GM21576 (cell line): ENCODE measurements around the gene KCTD15.

ENCODE experiments used
- ATAC-seq: cut with Tn5 transposase; IDR thresholded peaks from one replicate; pipeline ENCODE4 v1.9.1; 2021; ENCODE audit warnings: mild to moderate bottlenecking, moderate library complexity; ENCODE audit not compliant: unreplicated experiment

KCTD15 gene

DNA sequence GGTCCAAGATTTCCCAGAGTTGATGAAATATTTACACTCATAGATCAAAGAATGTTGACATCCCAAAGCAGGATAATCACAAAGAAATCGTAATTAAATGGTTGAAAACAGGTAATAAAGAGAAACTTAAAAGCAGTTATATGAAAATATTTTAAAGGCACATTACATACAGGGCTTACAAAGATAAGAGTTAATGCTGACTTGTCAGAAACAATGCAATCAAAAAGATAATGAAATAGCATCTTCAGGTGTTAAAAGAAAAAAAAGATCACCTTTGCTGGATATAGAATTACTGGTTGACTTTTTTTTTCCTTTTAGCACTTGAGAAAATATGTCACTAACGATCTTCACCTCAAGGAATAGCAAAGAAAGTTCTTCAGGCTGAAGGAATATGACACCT, 48.8 kb downstream of the KCTD15 start:
- no peak for ATAC-seq

DNA sequence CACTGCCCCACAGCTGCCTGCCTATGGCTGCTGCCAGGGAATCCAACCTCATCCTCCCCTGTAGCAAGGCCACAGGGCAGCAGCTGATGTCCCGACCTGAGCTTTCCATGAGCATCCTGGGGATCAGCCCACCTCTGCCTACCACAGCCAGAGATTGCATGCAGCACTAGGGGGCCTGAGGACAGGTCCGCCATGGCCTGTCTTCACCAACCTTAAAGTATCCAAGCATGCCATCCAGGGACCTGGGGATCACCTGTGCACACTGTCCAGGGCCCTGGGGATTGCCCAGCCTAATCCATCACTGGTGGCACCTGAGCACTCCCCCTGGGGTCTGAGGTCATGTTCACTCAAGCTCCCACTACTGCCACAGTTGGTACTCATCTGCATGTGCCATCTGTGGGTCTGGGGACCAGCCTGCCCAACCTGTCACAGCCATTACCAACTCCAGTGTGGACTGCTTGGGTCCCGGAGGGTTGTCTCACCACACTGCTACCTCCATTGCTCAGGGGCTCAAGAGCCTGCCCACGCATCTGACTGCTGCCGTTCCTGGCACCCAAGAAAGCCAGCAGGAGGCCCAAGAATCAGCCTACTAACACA, 53.0 kb downstream of the KCTD15 start:
- no peak for ATAC-seq

DNA sequence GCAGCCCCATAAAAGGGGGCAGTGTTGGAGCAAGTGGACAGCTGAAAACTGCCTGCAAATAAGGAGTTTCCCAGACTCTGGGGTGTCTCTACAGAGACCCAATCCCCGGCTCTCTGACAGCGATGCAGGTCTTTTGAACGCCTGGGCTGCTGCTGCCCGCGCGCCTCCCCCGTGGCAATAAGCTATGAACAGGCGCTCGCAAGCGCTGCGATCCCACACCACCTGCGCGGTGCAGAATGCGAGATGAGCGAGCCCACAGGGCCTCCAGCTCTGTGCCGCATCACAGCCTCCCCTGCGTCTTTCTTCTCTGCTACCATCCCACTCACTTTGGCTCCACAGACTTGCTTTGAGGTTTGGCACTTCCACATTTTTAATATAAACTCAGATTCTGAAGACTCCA, 62.3 kb downstream of the KCTD15 start:
- no peak for ATAC-seq

DNA sequence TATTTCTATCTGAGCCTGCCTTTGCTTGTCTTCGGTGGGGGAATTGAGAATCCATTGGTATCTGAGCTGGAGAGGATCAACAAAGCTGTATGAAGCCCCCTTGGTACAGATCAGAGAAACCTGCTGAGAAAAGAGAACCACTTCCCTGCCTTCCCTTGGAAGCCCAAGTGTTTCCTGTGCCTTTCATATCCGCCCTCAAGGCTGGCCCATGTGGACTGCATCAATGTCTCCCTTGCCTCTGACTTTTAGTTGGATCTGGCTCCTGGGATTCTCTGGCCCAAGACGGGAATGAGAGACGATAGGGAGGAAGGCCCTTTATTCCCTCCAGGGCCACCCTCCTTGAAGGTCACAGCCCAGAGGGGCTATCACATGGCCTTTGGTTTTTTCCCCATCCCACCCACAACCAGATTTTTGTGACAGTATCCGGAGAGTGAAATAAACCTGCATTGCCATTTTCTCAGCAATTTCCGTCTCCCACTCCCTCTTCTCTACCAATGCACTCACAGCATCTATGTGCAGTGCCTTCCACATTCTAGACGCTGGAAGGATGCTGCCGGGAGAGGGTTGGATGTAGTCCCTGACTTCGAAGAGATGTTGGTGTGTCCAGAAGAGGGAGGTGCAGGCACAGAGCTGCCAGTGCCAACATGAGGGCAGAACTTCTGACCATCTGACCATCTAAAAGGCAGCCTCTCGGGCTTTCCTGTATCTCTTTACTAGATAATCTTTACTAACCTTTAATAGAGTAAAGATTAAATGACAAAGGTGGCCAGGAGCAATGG, 63.8 kb downstream of the KCTD15 start:
- ATAC-seq: no peak

DNA sequence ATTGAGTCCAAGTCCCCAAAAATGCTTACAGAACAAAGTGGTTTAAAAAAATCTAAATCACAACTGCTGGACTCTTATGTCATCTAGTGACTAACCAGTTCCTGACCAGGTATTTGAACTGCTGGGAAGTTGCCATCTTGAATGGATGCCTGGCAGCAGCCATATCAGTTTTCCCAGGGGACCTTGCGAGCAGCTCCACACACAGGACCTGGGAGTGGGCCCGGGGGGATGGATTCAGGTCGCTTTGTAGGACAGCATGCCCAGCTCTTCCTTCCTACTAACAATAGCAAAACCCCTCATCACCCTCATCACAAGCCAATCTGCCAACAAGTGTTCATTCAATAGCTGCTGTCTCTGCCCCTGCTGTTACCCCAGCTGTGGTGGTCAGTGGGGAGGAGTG, 65.3 kb downstream of the KCTD15 start:
- ATAC-seq: no peak

DNA sequence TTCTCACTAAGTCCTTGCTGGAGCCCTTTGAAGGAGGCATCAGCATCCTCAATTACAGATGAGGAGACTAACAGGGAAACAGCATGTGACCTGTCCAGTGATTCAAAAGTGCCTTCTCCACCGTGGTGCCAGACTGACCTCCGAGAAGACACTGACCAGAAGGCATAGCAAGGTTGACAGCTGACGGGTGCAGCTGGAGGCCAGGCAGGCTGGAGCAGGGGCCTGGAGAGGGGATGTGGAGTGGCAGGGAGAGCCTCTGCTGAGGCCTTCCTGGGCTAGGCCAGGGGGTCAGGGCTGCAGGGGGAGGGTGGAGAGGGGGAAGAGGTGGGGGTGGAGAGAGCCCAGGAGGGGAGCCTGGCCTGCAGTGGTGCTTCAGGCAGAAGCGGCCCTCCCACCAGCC, 66.3 kb downstream of the KCTD15 start:
- no peak for ATAC-seq

DNA sequence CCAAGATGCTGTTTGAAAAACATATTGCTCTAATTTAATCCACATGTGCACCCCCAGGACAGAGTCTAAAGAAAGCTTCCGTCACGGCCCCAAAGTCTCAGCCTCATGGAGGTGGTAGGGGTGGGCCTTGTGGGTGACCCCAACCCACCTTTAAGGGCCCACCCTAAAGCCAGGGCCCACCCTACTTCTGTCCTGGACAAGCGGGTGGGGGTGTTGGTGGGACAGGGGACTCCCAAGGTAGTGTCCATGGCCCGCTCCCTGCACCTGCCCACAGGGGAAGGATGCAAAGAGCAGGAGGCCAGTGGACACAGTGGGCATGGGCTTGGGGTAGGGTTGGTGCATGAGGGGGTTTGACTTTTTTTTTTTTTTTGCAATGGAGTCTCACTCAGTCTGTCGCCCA, 66.8 kb downstream of the KCTD15 start:
- ATAC-seq: no peak

DNA sequence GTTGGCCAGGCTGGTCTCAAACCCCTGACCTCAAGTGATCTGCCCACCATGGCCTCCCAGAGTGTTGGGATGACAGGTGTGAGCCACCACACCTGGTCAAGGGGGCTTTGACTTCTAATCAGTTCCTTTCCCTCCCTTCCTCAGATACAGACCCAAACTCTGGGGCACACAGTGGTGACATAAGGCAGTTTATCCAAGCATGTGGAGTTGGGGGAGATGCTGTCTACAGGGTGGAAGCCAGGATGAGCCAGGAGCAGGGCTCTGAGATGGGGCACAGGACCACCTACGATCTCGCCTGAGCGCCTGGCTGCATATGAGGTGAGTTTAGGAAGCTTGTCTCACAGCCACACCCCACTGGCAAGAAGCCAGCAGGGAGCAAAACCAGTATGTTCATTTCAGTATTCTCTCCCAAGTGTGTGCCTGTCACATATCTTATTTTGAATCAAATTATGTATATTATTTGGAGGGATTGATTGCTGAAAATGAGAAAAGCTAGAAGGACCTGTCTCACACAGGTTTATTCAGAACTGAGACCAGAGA, 67.7 kb downstream of the KCTD15 start:
- no peak for ATAC-seq

DNA sequence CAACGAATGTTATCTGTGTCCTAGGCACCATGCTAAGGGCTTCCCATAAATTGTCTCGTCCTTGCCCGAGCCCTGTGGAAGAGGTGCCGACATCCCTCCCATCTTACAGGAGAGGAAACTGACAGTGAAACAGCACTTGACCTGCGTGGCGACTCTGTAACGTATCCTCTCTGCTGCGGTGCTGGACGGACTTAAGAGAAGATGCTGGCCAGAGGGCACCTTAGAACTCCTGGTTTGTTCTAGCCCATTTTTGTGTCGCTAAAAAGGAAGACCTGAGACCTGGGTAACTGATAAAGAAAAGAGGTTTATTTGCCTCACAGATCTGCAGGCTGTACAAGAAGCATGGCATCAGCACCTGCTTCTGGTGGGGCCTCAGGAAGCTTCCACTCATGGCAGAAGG, 68.6 kb downstream of the KCTD15 start:
- ATAC-seq: no peak
